Panc1 (cell line): Measurements from ENCODE around the gene FOXO1. TPM values are rescaled to one million over a fixed set of nuclear protein-coding genes. Genes with fewer than 3 reads are reported as not detected.

Source experiments
- ATAC-seq: fragments of 200-7000 bp; cut with Tn5 transposase; 2 replicates; pipeline ENCODE4 v1.9.1; 2020; ENCODE audit warnings: mild to moderate bottlenecking, moderate library complexity
- BruUV-seq: library from RNA; stranded (reverse); fragments of 400-500 nt; replicated peaks from 2 replicates; lab custom pipeline; 2021; lab: Mats Ljungman, UMichigan
- CTCF ChIA-PET: fragments of 300-600 bp; sonication (Branson Sonifier 250); formaldehyde crosslinking; loops from one replicate; lab custom pipeline; 2022; ENCODE audit warnings: antibody characterized with exemption; lab: Charles Lee
- POLR2A ChIA-PET: fragments of 300-600 bp; sonication (Branson Sonifier 250); formaldehyde crosslinking; loops from one replicate; lab custom pipeline; 2022; ENCODE audit warnings: antibody characterized with exemption; lab: Charles Lee
- DNase-seq: peaks from one replicate; pipeline ENCODE4 v3.0.0-alpha.2; 2010; ENCODE audit warnings: low read depth, low spot score
- H3K27ac ChIP-seq: 2 replicates; pipeline ENCODE4 v1.5.1; 2011; ENCODE audit warnings: mild to moderate bottlenecking, low read length, inconsistent platforms
- H3K27me3 ChIP-seq: fragments of 200-500 bp; sonication (Bioruptor generic); 2 replicates; pipeline ENCODE4 v1.6.0; 2014; ENCODE audit warnings: low read length, inconsistent platforms; ENCODE audit not compliant: control insufficient read depth, insufficient read depth
- H3K36me3 ChIP-seq: fragments of 200-500 bp; sonication (Bioruptor generic); 2 replicates; pipeline ENCODE4 v1.5.1; 2014; ENCODE audit warnings: inconsistent platforms, mild to moderate bottlenecking, low read length, moderate library complexity; ENCODE audit not compliant: control insufficient read depth, insufficient read depth
- H3K4me1 ChIP-seq: 2 replicates; pipeline ENCODE4 v1.5.1; 2011; ENCODE audit warnings: inconsistent platforms, mild to moderate bottlenecking, low read length, moderate library complexity; ENCODE audit not compliant: control insufficient read depth, insufficient read depth
- H3K4me3 ChIP-seq, 2 experiments: 2 replicates each; pipeline ENCODE4 v1.5.1; 2011 to 2012; ENCODE audit warnings: low read depth in 2 of 2, low read length in 2 of 2, mild to moderate bottlenecking in 2 of 2, inconsistent platforms in 1 of 2, moderate library complexity in 1 of 2
- H3K9me3 ChIP-seq: fragments of 200-500 bp; sonication (Bioruptor generic); 2 replicates; pipeline ENCODE4 v1.5.1; 2014; ENCODE audit warnings: low read depth, mild to moderate bottlenecking, inconsistent platforms, low read length, moderate library complexity; ENCODE audit not compliant: control insufficient read depth, insufficient read depth
- CTCF ChIP-seq: fragments of 450-650 bp; IDR thresholded peaks from 2 replicates; pipeline ENCODE4 v1.5.1; 2017; ENCODE audit warnings: mild to moderate bottlenecking
- POLR2AphosphoS5 ChIP-seq: IDR thresholded peaks from 2 replicates; pipeline ENCODE4 v1.6.1; 2012; ENCODE audit warnings: mild to moderate bottlenecking, low read depth, low read length, moderate library complexity
- REST ChIP-seq, 2 experiments: IDR thresholded peaks; 2 replicates each; pipeline ENCODE4 v1.6.1; 2011 to 2012; ENCODE audit warnings: low read depth in 2 of 2, control low read depth in 1 of 2, low read length in 1 of 2, mild to moderate bottlenecking in 1 of 2, moderate library complexity in 1 of 2; ENCODE audit not compliant: insufficient read depth in 1 of 2
- SIN3A ChIP-seq: IDR thresholded peaks from 2 replicates; pipeline ENCODE4 v1.6.1; 2012; ENCODE audit warnings: low read depth, mild to moderate bottlenecking, low read length, moderate library complexity, borderline replicate concordance; ENCODE audit not compliant: insufficient read depth
- TCF7L2 ChIP-seq: IDR thresholded peaks from 2 replicates; pipeline ENCODE4 v1.6.1; 2011; ENCODE audit warnings: mild to moderate bottlenecking, low read depth, low read length, inconsistent platforms
- in situ Hi-C: cut with HindIII; loops from 2 replicates; pipeline ENCODE4 v1.10.0; 2016; ENCODE audit warnings: low sequenced_read_pairs, low pct_unique_long_range_greater_than_20kb
- intact Hi-C: fragments of 100-400 bp; cut with micrococcal nuclease; formaldehyde crosslinking; loops from one replicate; pipeline ENCODE4 v1.10.0; 2022; ENCODE audit not compliant: unreplicated experiment
- total RNA-seq: library from RNA; stranded (reverse); gene quantifications from one replicate; pipeline ENCODE4 v1.2.1, GENCODE V29; 2021; ENCODE audit not compliant: unreplicated experiment

The FOXO1 gene
- total RNA-seq, 1 experiment from 2014 or later = 2.1 TPM

- in situ Hi-C loops (no loop called here), intact Hi-C loops (no loop called here)
- ATAC-seq (no peak), DNase-seq (no peak)
- no peaks in the 10 kb centered on the region for H3K36me3 ChIP-seq
- no peak overlapping the region for H3K27ac ChIP-seq
- ChIA-PET POLR2A (no interaction called here), CTCF (no interaction called here)
- TF ChIP-seq SIN3A (no peak), TCF7L2 (no peak)
- H3K9me3 ChIP-seq = no peaks in the 10 kb centered on the region
- no peak overlapping the region for H3K4me3 ChIP-seq
- BruUV-seq = no TSS peak
- no peaks in the 10 kb centered on the region for H3K4me1 ChIP-seq
- no peaks in the 10 kb centered on the region for H3K27me3 ChIP-seq
Observed at GRCh38 chr13:40648040-40648439, 18.4 kb downstream of the FOXO1 start.

GRCh38 chr13:40644838-40645604 is 21.4 kb downstream of the FOXO1 start:
- Histone ChIP-seq H3K36me3 (no peaks in the 10 kb centered on the region), H3K27me3 (no peaks in the 10 kb centered on the region), H3K4me1 (no peaks in the 10 kb centered on the region), H3K4me3 (no peak overlapping the region), H3K27ac (no peak overlapping the region), H3K9me3 (no peaks in the 10 kb centered on the region)
- in situ Hi-C loops = no loop called here
- no peak for ATAC-seq
- BruUV-seq = no TSS peak
- intact Hi-C loops = no loop called here
- CTCF ChIA-PET = no interaction called here
- no peak for TF ChIP-seq REST (IDR thresholded peaks at IDR 0.05; ENCODE audit: insufficient read depth in 1 of 2, low read depth in 2 of 2, low read length in 1 of 2)
- TF ChIP-seq SIN3A = no peak
- no peak for TF ChIP-seq CTCF
- TF ChIP-seq POLR2AphosphoS5 = no peak
- no peak for TF ChIP-seq TCF7L2
- POLR2A ChIA-PET = no interaction called here
- DNase-seq = no peak

- H3K4me3 ChIP-seq = no peak overlapping the region
- no peaks in the 10 kb centered on the region for H3K4me1 ChIP-seq
- in situ Hi-C loops (no loop called here), intact Hi-C loops (no loop called here)
- POLR2A ChIA-PET = no interaction called here
- TF ChIP-seq REST (IDR thresholded peaks at IDR 0.05; ENCODE audit: insufficient read depth in 1 of 2, low read depth in 2 of 2, low read length in 1 of 2) (no peak), TCF7L2 (no peak), SIN3A (no peak), CTCF (no peak), POLR2AphosphoS5 (no peak)
- H3K27me3 ChIP-seq = no peaks in the 10 kb centered on the region
- H3K36me3 ChIP-seq = no peaks in the 10 kb centered on the region
- no peak for DNase-seq
- CTCF ChIA-PET = no interaction called here
- H3K9me3 ChIP-seq = no peaks in the 10 kb centered on the region
- BruUV-seq = no TSS peak
- no peak for ATAC-seq
- H3K27ac ChIP-seq = no peak overlapping the region
Observed at GRCh38 chr13:40640845-40641458, 25.5 kb downstream of the FOXO1 start.
